ENCODE measurements around the gene WDR73.
"Not testable (repeated sequence)": the region's sequence is repeated elsewhere in the genome, so short reads cannot be mapped to it uniquely, and the experiment has no call there.

The WDR73 gene

GRCh38 chr15:84643838-84644237, 10.2 kb downstream of the WDR73 start:
- Histone ChIP-seq H3K36me3 (ENCODE audit: control insufficient read depth in 2 of 2, insufficient read depth in 2 of 2, low read length in 2 of 2) (peaks cover 64 to 80% of the 10 kb centered on the region in 2 donors), H3K4me1 (ENCODE audit: control insufficient read depth in 2 of 2, insufficient read depth in 2 of 2, low read length in 2 of 2) (no peaks in the 10 kb centered on the region), H3K4me3 (ENCODE audit: low read length in 2 of 2) (no peak overlapping the region), H3K27me3 (ENCODE audit: control insufficient read depth in 2 of 2, insufficient read depth in 2 of 2, low read length in 2 of 2) (no peaks in the 10 kb centered on the region), H3K9ac (ENCODE audit: low read depth in 1 of 2, low read length in 2 of 2) (no peak overlapping the region), H3K27ac (ENCODE audit: low read depth in 2 of 2, low read length in 2 of 2) (no peak overlapping the region), H3K9me3 (ENCODE audit: control insufficient read depth in 2 of 2, low read length in 2 of 2) (no peaks in the 10 kb centered on the region)

GRCh38 chr15:84642640-84643039, 11.4 kb downstream of the WDR73 start:
- not testable (repeated sequence) for H3K9me3 ChIP-seq (ENCODE audit: control insufficient read depth in 2 of 2, low read length in 2 of 2); H3K27ac ChIP-seq (ENCODE audit: low read depth in 2 of 2, low read length in 2 of 2); H3K4me3 ChIP-seq (ENCODE audit: low read length in 2 of 2); H3K4me1 ChIP-seq (ENCODE audit: control insufficient read depth in 2 of 2, insufficient read depth in 2 of 2, low read length in 2 of 2); H3K27me3 ChIP-seq (ENCODE audit: control insufficient read depth in 2 of 2, insufficient read depth in 2 of 2, low read length in 2 of 2); H3K9ac ChIP-seq (ENCODE audit: low read depth in 1 of 2, low read length in 2 of 2)
- peaks cover 59 to 76% of the 10 kb centered on the region in 2 donors for H3K36me3 ChIP-seq (ENCODE audit: control insufficient read depth in 2 of 2, insufficient read depth in 2 of 2, low read length in 2 of 2)

GRCh38 chr15:84641871-84642270, 12.2 kb downstream of the WDR73 start:
- H3K36me3 ChIP-seq (ENCODE audit: control insufficient read depth in 2 of 2, insufficient read depth in 2 of 2, low read length in 2 of 2), result peaks cover 54 to 73% of the 10 kb centered on the region in 2 donors
- H3K9me3 ChIP-seq (ENCODE audit: control insufficient read depth in 2 of 2, low read length in 2 of 2), result not testable (repeated sequence)

GRCh38 chr15:84638103-84638502, 16.0 kb downstream of the WDR73 start:
- H3K27ac ChIP-seq (ENCODE audit: low read depth in 2 of 2, low read length in 2 of 2), result no peak overlapping the region
- H3K27me3 ChIP-seq (ENCODE audit: control insufficient read depth in 2 of 2, insufficient read depth in 2 of 2, low read length in 2 of 2), result no peaks in the 10 kb centered on the region
- no peak overlapping the region for H3K9ac ChIP-seq (ENCODE audit: low read depth in 1 of 2, low read length in 2 of 2)
- H3K36me3 ChIP-seq (ENCODE audit: control insufficient read depth in 2 of 2, insufficient read depth in 2 of 2, low read length in 2 of 2), result peaks cover 27 to 44% of the 10 kb centered on the region in 2 donors
- H3K9me3 ChIP-seq (ENCODE audit: control insufficient read depth in 2 of 2, low read length in 2 of 2), result no peaks in the 10 kb centered on the region
- H3K4me3 ChIP-seq (ENCODE audit: low read length in 2 of 2), result no peak overlapping the region
- H3K4me1 ChIP-seq (ENCODE audit: control insufficient read depth in 2 of 2, insufficient read depth in 2 of 2, low read length in 2 of 2), result peaks cover 5 to 7% of the 10 kb centered on the region in 2 donors

More at GRCh38 chr15:84641871-84642270, 12.2 kb downstream of the WDR73 start:
- not testable (repeated sequence) for H3K27ac ChIP-seq (ENCODE audit: low read depth in 2 of 2, low read length in 2 of 2); H3K4me3 ChIP-seq (ENCODE audit: low read length in 2 of 2); H3K27me3 ChIP-seq (ENCODE audit: control insufficient read depth in 2 of 2, insufficient read depth in 2 of 2, low read length in 2 of 2); H3K4me1 ChIP-seq (ENCODE audit: control insufficient read depth in 2 of 2, insufficient read depth in 2 of 2, low read length in 2 of 2); H3K9ac ChIP-seq (ENCODE audit: low read depth in 1 of 2, low read length in 2 of 2)

- Histone ChIP-seq H3K27ac (ENCODE audit: low read depth in 2 of 2, low read length in 2 of 2) (peak overlapping the region; percentile 92 to 93), H3K9me3 (ENCODE audit: control insufficient read depth in 2 of 2, low read length in 2 of 2) (no peaks in the 10 kb centered on the region), H3K9ac (ENCODE audit: low read depth in 1 of 2, low read length in 2 of 2) (peak overlapping the region; percentile 82 to 83), H3K4me1 (ENCODE audit: control insufficient read depth in 2 of 2, insufficient read depth in 2 of 2, low read length in 2 of 2) (peaks cover 20 to 24% of the 10 kb centered on the region in 2 donors), H3K4me3 (ENCODE audit: low read length in 2 of 2) (peak overlapping the region; percentile 74 to 84), H3K36me3 (ENCODE audit: control insufficient read depth in 2 of 2, insufficient read depth in 2 of 2, low read length in 2 of 2) (peaks cover 8 to 15% of the 10 kb centered on the region in 2 donors), H3K27me3 (ENCODE audit: control insufficient read depth in 2 of 2, insufficient read depth in 2 of 2, low read length in 2 of 2) (no peaks in the 10 kb centered on the region)
Observed at GRCh38 chr15:84634228-84634837, 19.8 kb downstream of the WDR73 start.

GRCh38 chr15:84633311-84634227, 20.5 kb downstream of the WDR73 start:
- H3K36me3 ChIP-seq (ENCODE audit: control insufficient read depth in 2 of 2, insufficient read depth in 2 of 2, low read length in 2 of 2), result peaks cover 7 to 12% of the 10 kb centered on the region in 2 donors
- H3K9ac ChIP-seq (ENCODE audit: low read depth in 1 of 2, low read length in 2 of 2), result peak overlapping the region; percentile 82 to 83
- peaks cover 20 to 24% of the 10 kb centered on the region in 2 donors for H3K4me1 ChIP-seq (ENCODE audit: control insufficient read depth in 2 of 2, insufficient read depth in 2 of 2, low read length in 2 of 2)
- H3K27ac ChIP-seq (ENCODE audit: low read depth in 2 of 2, low read length in 2 of 2), result peak overlapping the region; percentile 92 to 93
- no peaks in the 10 kb centered on the region for H3K27me3 ChIP-seq (ENCODE audit: control insufficient read depth in 2 of 2, insufficient read depth in 2 of 2, low read length in 2 of 2)
- H3K4me3 ChIP-seq (ENCODE audit: low read length in 2 of 2), result peak overlapping the region; percentile 74 to 84
- H3K9me3 ChIP-seq (ENCODE audit: control insufficient read depth in 2 of 2, low read length in 2 of 2), result no peaks in the 10 kb centered on the region

GRCh38 chr15:84631706-84632272, 22.3 kb downstream of the WDR73 start:
- peak overlapping the region; percentile 80 to 96 for H3K4me3 ChIP-seq (ENCODE audit: low read length in 2 of 2)
- peak overlapping the region; percentile 85 to 88 for H3K9ac ChIP-seq (ENCODE audit: low read depth in 1 of 2, low read length in 2 of 2)
- peak overlapping the region; percentile 79 to 86 for H3K27ac ChIP-seq (ENCODE audit: low read depth in 2 of 2, low read length in 2 of 2)
- H3K9me3 ChIP-seq (ENCODE audit: control insufficient read depth in 2 of 2, low read length in 2 of 2), result no peaks in the 10 kb centered on the region
- H3K36me3 ChIP-seq (ENCODE audit: control insufficient read depth in 2 of 2, insufficient read depth in 2 of 2, low read length in 2 of 2), result no peaks in the 10 kb centered on the region
- H3K27me3 ChIP-seq (ENCODE audit: control insufficient read depth in 2 of 2, insufficient read depth in 2 of 2, low read length in 2 of 2), result no peaks in the 10 kb centered on the region
- H3K4me1 ChIP-seq (ENCODE audit: control insufficient read depth in 2 of 2, insufficient read depth in 2 of 2, low read length in 2 of 2), result peaks cover 20 to 24% of the 10 kb centered on the region in 2 donors

- Histone ChIP-seq H3K27me3 (ENCODE audit: control insufficient read depth in 2 of 2, insufficient read depth in 2 of 2, low read length in 2 of 2) (no peaks in the 10 kb centered on the region), H3K36me3 (ENCODE audit: control insufficient read depth in 2 of 2, insufficient read depth in 2 of 2, low read length in 2 of 2) (no peaks in the 10 kb centered on the region), H3K27ac (ENCODE audit: low read depth in 2 of 2, low read length in 2 of 2) (no peak overlapping the region), H3K4me1 (ENCODE audit: control insufficient read depth in 2 of 2, insufficient read depth in 2 of 2, low read length in 2 of 2) (peaks cover 15 to 19% of the 10 kb centered on the region in 2 donors), H3K4me3 (ENCODE audit: low read length in 2 of 2) (no peak overlapping the region), H3K9me3 (ENCODE audit: control insufficient read depth in 2 of 2, low read length in 2 of 2) (no peaks in the 10 kb centered on the region), H3K9ac (ENCODE audit: low read depth in 1 of 2, low read length in 2 of 2) (no peak overlapping the region)
Observed at GRCh38 chr15:84629033-84629432, 25.1 kb downstream of the WDR73 start.

- H3K4me1 ChIP-seq (ENCODE audit: control insufficient read depth in 2 of 2, insufficient read depth in 2 of 2, low read length in 2 of 2), result peaks cover 0 to under 1% of the 10 kb centered on the region in 2 donors
- peaks cover 17 to 18% of the 10 kb centered on the region in 2 donors for H3K9me3 ChIP-seq (ENCODE audit: control insufficient read depth in 2 of 2, low read length in 2 of 2)
- H3K36me3 ChIP-seq (ENCODE audit: control insufficient read depth in 2 of 2, insufficient read depth in 2 of 2, low read length in 2 of 2), result peaks cover 18 to 23% of the 10 kb centered on the region in 2 donors
- H3K27ac ChIP-seq (ENCODE audit: low read depth in 2 of 2, low read length in 2 of 2), result no peak overlapping the region
- no peak overlapping the region for H3K9ac ChIP-seq (ENCODE audit: low read depth in 1 of 2, low read length in 2 of 2)
- no peak overlapping the region for H3K4me3 ChIP-seq (ENCODE audit: low read length in 2 of 2)
- H3K27me3 ChIP-seq (ENCODE audit: control insufficient read depth in 2 of 2, insufficient read depth in 2 of 2, low read length in 2 of 2), result no peaks in the 10 kb centered on the region
Observed at GRCh38 chr15:84625123-84625522, 29.0 kb downstream of the WDR73 start.

- no peaks in the 10 kb centered on the region for H3K4me1 ChIP-seq (ENCODE audit: control insufficient read depth in 2 of 2, insufficient read depth in 2 of 2, low read length in 2 of 2)
- H3K27ac ChIP-seq (ENCODE audit: low read depth in 2 of 2, low read length in 2 of 2), result no peak overlapping the region
- no peak overlapping the region for H3K4me3 ChIP-seq (ENCODE audit: low read length in 2 of 2)
- H3K36me3 ChIP-seq (ENCODE audit: control insufficient read depth in 2 of 2, insufficient read depth in 2 of 2, low read length in 2 of 2), result peaks cover 18 to 26% of the 10 kb centered on the region in 2 donors
- H3K27me3 ChIP-seq (ENCODE audit: control insufficient read depth in 2 of 2, insufficient read depth in 2 of 2, low read length in 2 of 2), result no peaks in the 10 kb centered on the region
- H3K9me3 ChIP-seq (ENCODE audit: control insufficient read depth in 2 of 2, low read length in 2 of 2), result peaks cover 17 to 18% of the 10 kb centered on the region in 2 donors
- no peak overlapping the region for H3K9ac ChIP-seq (ENCODE audit: low read depth in 1 of 2, low read length in 2 of 2)
Observed at GRCh38 chr15:84624359-84624758, 29.7 kb downstream of the WDR73 start.

Measured in mucosa of rectum (tissue), 2 donors.